ENCODE results near the gene RER1.

- no peak for TF ChIP-seq SIN3A (IDR thresholded peaks at IDR 0.05; ENCODE audit: low read depth)
- TF ChIP-seq, protein P1, sequence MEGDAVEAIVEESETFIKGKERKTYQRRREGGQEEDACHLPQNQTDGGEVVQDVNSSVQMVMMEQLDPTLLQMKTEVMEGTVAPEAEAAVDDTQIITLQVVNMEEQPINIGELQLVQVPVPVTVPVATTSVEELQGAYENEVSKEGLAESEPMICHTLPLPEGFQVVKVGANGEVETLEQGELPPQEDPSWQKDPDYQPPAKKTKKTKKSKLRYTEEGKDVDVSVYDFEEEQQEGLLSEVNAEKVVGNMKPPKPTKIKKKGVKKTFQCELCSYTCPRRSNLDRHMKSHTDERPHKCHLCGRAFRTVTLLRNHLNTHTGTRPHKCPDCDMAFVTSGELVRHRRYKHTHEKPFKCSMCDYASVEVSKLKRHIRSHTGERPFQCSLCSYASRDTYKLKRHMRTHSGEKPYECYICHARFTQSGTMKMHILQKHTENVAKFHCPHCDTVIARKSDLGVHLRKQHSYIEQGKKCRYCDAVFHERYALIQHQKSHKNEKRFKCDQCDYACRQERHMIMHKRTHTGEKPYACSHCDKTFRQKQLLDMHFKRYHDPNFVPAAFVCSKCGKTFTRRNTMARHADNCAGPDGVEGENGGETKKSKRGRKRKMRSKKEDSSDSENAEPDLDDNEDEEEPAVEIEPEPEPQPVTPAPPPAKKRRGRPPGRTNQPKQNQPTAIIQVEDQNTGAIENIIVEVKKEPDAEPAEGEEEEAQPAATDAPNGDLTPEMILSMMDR (IDR thresholded peaks at IDR 0.05 in 2 of 3, conservative IDR thresholded peaks at IDR 0.05 in 1 of 3; ENCODE audit: borderline replicate concordance in 1 of 3, insufficient read depth in 1 of 3, low read depth in 2 of 3, low read length in 2 of 3) = no peak
- TF ChIP-seq, protein P2, sequence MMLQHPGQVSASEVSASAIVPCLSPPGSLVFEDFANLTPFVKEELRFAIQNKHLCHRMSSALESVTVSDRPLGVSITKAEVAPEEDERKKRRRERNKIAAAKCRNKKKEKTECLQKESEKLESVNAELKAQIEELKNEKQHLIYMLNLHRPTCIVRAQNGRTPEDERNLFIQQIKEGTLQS (IDR thresholded peaks at IDR 0.05) = no peak
- TF ChIP-seq CBX3 (IDR thresholded peaks at IDR 0.05; ENCODE audit: low read depth) = no peak
- TF ChIP-seq EZH2phosphoT487 (IDR thresholded peaks at IDR 0.05; ENCODE audit: borderline replicate concordance) = no peak
- TF ChIP-seq SRF (IDR thresholded peaks at IDR 0.05; ENCODE audit: low read depth) = no peak
- TF ChIP-seq ZNF274 (IDR thresholded peaks at IDR 0.05; ENCODE audit: low read depth, low read length) = no peak
- TF ChIP-seq POLR2A (IDR thresholded peaks at IDR 0.05; ENCODE audit: borderline replicate concordance, extremely low read depth, insufficient read depth, insufficient read length) = no peak
- TF ChIP-seq POLR2AphosphoS5 (IDR thresholded peaks at IDR 0.05; ENCODE audit: low read depth, low read length) = no peak
- TF ChIP-seq EZH2 (IDR thresholded peaks at IDR 0.05) = no peak
- TF ChIP-seq CEBPB (IDR thresholded peaks at IDR 0.05; ENCODE audit: low read depth) = no peak
- no peak for TF ChIP-seq SP1 (IDR thresholded peaks at IDR 0.05; ENCODE audit: low read depth)
- TF ChIP-seq, protein P3, sequence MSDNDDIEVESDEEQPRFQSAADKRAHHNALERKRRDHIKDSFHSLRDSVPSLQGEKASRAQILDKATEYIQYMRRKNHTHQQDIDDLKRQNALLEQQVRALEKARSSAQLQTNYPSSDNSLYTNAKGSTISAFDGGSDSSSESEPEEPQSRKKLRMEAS (IDR thresholded peaks at IDR 0.05) = no peak
Observed at GRCh38 chr1:2373551-2374251, 17.9 kb upstream of the RER1 start.
